Measurements from ENCODE around the gene CD86. TPM values are rescaled to one million over a fixed set of nuclear protein-coding genes. Genes with fewer than 3 reads are reported as not detected.

The CD86 gene
- total RNA-seq, 1 experiment from 2014 or later: not detected

DNA sequence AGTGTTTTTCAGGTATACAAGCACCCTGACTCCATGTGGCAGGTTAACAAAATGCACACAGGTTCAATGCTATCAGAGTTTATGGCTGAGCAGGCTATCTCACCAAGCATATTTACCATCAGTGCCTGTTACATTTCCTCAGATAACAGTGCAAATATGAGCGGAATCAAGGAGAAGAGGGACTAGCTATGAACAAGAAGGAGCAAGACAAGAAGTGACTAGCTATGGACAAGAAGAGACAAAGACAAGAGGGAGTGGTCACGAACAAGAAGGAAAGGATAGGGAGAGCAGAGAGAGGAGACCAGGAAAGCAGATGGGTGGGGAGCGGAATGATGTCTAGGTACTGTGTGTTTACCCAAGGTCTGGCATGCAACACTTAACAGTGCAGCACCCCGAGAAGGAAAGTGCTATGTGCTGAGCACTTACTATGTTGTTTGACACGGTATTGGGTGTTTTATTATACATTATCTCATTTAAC is 41.7 kb upstream of the CD86 start:
- H3K4me3 ChIP-seq (ENCODE audit: low read depth in 2 of 2, low read length in 2 of 2): no peak overlapping the region
- 0 out of 2 replicates have a peak, but pooled peaks have one; percentile 26 for ATAC-seq
- no peak for DNase-seq (ENCODE audit: low read depth, low spot score)
- in situ Hi-C loops (cut with HindIII; ENCODE audit: low pct_unique_long_range_greater_than_20kb, low sequenced_read_pairs): no loop called here
- intact Hi-C loops (cut with micrococcal nuclease; ENCODE audit: unreplicated experiment): no loop called here
- TF ChIP-seq, protein P1, sequence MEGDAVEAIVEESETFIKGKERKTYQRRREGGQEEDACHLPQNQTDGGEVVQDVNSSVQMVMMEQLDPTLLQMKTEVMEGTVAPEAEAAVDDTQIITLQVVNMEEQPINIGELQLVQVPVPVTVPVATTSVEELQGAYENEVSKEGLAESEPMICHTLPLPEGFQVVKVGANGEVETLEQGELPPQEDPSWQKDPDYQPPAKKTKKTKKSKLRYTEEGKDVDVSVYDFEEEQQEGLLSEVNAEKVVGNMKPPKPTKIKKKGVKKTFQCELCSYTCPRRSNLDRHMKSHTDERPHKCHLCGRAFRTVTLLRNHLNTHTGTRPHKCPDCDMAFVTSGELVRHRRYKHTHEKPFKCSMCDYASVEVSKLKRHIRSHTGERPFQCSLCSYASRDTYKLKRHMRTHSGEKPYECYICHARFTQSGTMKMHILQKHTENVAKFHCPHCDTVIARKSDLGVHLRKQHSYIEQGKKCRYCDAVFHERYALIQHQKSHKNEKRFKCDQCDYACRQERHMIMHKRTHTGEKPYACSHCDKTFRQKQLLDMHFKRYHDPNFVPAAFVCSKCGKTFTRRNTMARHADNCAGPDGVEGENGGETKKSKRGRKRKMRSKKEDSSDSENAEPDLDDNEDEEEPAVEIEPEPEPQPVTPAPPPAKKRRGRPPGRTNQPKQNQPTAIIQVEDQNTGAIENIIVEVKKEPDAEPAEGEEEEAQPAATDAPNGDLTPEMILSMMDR (IDR thresholded peaks at IDR 0.05): no peak
- TF ChIP-seq, protein P2, sequence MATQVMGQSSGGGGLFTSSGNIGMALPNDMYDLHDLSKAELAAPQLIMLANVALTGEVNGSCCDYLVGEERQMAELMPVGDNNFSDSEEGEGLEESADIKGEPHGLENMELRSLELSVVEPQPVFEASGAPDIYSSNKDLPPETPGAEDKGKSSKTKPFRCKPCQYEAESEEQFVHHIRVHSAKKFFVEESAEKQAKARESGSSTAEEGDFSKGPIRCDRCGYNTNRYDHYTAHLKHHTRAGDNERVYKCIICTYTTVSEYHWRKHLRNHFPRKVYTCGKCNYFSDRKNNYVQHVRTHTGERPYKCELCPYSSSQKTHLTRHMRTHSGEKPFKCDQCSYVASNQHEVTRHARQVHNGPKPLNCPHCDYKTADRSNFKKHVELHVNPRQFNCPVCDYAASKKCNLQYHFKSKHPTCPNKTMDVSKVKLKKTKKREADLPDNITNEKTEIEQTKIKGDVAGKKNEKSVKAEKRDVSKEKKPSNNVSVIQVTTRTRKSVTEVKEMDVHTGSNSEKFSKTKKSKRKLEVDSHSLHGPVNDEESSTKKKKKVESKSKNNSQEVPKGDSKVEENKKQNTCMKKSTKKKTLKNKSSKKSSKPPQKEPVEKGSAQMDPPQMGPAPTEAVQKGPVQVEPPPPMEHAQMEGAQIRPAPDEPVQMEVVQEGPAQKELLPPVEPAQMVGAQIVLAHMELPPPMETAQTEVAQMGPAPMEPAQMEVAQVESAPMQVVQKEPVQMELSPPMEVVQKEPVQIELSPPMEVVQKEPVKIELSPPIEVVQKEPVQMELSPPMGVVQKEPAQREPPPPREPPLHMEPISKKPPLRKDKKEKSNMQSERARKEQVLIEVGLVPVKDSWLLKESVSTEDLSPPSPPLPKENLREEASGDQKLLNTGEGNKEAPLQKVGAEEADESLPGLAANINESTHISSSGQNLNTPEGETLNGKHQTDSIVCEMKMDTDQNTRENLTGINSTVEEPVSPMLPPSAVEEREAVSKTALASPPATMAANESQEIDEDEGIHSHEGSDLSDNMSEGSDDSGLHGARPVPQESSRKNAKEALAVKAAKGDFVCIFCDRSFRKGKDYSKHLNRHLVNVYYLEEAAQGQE (IDR thresholded peaks at IDR 0.05; ENCODE audit: insufficient read depth in 1 of 2, low read depth in 2 of 2, low read length in 1 of 2): no peak
- TF ChIP-seq TCF7L2 (IDR thresholded peaks at IDR 0.05; ENCODE audit: low read depth, low read length) (no peak), SIN3A (IDR thresholded peaks at IDR 0.05; ENCODE audit: borderline replicate concordance, insufficient read depth, low read depth, low read length) (no peak), POLR2AphosphoS5 (IDR thresholded peaks at IDR 0.05; ENCODE audit: low read depth, low read length) (no peak)
- H3K4me1 ChIP-seq (ENCODE audit: control insufficient read depth, insufficient read depth, low read length): no peaks in the 10 kb centered on the region
- no peaks in the 10 kb centered on the region for H3K9me3 ChIP-seq (ENCODE audit: control insufficient read depth, insufficient read depth, low read depth, low read length)
- H3K36me3 ChIP-seq (ENCODE audit: control insufficient read depth, insufficient read depth, low read length): no peaks in the 10 kb centered on the region
- no TSS peak for BruUV-seq (replicated peaks)
- CTCF ChIA-PET: no interaction called here
- peaks cover 8% of the 10 kb centered on the region for H3K27me3 ChIP-seq (ENCODE audit: control insufficient read depth, insufficient read depth, low read length)
- H3K27ac ChIP-seq (ENCODE audit: low read length): no peak overlapping the region
- POLR2A ChIA-PET: no interaction called here

DNA sequence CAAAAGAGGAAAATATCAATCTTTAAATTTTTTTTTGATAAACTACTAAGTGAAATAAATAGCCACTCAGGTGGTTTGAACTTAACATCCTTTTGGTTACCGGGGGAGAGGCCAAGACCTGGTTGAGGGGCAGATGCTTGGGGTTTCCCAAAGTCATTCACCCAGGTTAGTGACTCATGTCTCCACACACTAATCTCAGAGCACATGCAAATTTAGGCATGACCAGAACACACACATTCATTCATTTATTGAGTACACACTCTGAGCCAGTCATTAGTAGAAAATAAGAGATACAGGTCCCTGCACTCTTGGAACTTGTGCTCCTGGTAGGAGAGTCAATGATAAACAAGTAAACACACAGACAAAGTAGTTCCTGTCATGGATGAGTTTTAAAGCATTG is 40.4 kb upstream of the CD86 start:
- ChIA-PET POLR2A (no interaction called here), CTCF (no interaction called here)
- Histone ChIP-seq H3K4me3 (ENCODE audit: low read depth in 2 of 2, low read length in 2 of 2) (no peak overlapping the region), H3K27ac (ENCODE audit: low read length) (no peak overlapping the region), H3K9me3 (ENCODE audit: control insufficient read depth, insufficient read depth, low read depth, low read length) (no peaks in the 10 kb centered on the region), H3K36me3 (ENCODE audit: control insufficient read depth, insufficient read depth, low read length) (no peaks in the 10 kb centered on the region), H3K4me1 (ENCODE audit: control insufficient read depth, insufficient read depth, low read length) (no peaks in the 10 kb centered on the region), H3K27me3 (ENCODE audit: control insufficient read depth, insufficient read depth, low read length) (peaks cover 6% of the 10 kb centered on the region)
- BruUV-seq (replicated peaks): no TSS peak
- intact Hi-C loops (cut with micrococcal nuclease; ENCODE audit: unreplicated experiment): no loop called here
- ATAC-seq (no peak), DNase-seq (ENCODE audit: low read depth, low spot score) (no peak)
- in situ Hi-C loops (cut with HindIII; ENCODE audit: low pct_unique_long_range_greater_than_20kb, low sequenced_read_pairs): no loop called here
- TF ChIP-seq, protein P1 (IDR thresholded peaks at IDR 0.05): no peak
- TF ChIP-seq TCF7L2 (IDR thresholded peaks at IDR 0.05; ENCODE audit: low read depth, low read length) (no peak), POLR2AphosphoS5 (IDR thresholded peaks at IDR 0.05; ENCODE audit: low read depth, low read length) (no peak), SIN3A (IDR thresholded peaks at IDR 0.05; ENCODE audit: borderline replicate concordance, insufficient read depth, low read depth, low read length) (no peak)
- TF ChIP-seq, protein P2 (IDR thresholded peaks at IDR 0.05; ENCODE audit: insufficient read depth in 1 of 2, low read depth in 2 of 2, low read length in 1 of 2): no peak
